Amniotic epithelial cell (primary cell): ENCODE results near the gene ANKRD44.

Experiments
- DNase-seq: peaks from one replicate; pipeline ENCODE4 v3.0.0-alpha.2; 2010; ENCODE audit warnings: low read depth

Gene ANKRD44

DNA sequence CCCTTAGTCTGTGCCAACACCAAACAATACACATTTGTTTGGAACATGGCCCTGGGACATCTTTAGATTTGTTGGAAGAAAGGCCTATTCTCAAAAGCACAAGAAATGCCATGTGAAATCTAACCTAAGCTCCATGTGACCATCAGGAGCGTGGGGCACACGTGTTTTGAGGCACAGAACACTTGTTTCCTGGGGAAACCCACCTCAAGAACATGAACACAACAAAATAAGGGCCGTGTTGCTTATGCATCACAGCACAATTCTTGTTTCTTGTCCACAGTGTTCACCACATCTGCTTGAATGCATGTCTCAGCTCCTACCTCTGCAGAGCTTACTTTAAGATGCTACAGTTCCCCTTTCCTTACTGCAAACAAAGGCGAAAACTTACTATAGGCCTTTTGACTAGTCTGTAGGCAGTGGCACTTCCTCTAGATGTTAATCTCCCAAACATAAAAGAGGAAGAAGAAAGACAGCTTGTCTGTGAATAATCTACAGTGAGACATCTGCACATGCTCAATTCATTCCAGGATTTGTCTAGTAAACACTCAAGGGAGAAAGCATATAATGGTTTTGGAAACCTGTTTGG is 165.0 kb downstream of the ANKRD44 start:
- DNase-seq: no peak

DNA sequence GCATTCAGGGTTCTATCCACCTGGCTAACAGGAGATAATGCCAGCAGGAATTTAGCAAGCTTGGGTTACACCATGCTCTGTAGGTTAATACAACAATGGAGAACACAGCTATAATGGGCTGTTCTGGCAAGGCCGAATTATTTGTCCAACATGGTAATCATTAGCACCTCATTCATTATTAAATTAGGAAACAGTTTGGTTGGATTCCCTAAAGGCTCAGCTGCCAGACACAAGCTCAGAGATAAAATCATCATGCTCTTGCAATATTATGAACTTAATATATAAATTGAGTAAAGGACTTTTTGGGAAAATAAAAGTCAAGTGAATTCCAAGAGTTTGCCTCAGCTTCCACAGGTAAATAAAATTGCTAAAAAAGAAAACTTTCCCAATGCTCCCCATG is 166.4 kb downstream of the ANKRD44 start:
- no peak for DNase-seq

- DNase-seq: no peak
Observed at GRCh38 chr2:197141702-197142473, 168.7 kb downstream of the ANKRD44 start.

GRCh38 chr2:197140045-197140444 is 170.5 kb downstream of the ANKRD44 start:
- no peak for DNase-seq

DNA sequence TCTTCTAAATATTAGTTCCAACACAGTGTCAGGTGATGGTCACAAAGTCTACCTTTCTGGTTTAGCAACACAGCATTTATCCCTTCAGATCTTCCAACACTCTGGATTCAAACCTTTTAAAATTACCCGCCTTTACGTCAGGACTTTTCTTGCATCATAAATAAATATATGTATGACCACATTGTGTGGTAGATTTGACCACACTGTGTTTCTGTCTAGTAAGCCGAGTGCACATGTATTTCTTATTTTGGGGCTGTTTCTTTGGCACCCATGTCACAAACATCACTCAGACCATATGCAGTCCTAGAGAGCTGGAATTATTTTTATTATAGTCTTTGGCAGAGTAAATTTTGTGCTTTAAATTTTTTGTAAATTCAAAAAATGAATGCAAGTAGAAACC is 172.1 kb downstream of the ANKRD44 start:
- DNase-seq: no peak

- DNase-seq: no peak
Observed at GRCh38 chr2:197137826-197138477, 172.6 kb downstream of the ANKRD44 start.

DNA sequence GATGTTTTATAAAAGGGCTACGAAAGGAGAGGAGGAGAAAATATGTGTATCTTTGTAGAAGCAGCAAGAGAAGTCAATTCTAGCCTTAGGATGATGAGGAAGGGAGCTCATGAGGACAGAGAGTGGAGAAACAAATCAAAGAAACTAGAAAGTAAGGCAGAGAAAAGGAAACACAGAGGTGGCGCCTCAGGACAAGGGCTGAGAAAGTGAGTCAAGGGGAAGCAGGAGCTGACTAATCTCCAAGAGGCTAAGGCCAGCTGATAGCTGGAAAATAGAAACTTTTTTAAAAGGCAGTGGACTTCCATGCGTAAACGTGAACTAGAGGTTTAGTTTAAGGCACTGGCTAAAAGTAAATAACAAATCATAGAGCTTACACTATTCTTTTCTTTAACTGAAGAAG is 173.3 kb downstream of the ANKRD44 start:
- DNase-seq: peak; percentile 48

GRCh38 chr2:197136452-197136851 is 174.1 kb downstream of the ANKRD44 start:
- DNase-seq: no peak

DNA sequence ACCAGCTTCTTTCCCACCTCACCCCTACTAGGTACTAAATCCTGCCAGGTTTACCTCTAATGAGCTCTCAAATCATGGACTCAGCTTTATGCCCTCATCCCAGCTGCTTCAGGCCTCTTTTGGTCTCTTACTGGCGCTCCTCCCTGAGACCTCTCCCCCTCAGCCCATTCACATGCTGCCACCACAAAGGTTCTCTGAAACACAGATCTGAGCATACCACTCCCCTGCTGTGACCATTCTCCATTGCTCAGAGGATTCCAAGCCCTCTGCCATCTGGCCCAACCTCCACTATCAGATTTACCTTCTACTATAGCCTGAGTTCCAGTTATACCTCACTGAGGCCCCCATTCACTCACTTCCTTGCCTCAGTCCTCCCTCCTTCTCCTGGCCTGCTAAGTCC is 174.8 kb downstream of the ANKRD44 start:
- no peak for DNase-seq

DNA sequence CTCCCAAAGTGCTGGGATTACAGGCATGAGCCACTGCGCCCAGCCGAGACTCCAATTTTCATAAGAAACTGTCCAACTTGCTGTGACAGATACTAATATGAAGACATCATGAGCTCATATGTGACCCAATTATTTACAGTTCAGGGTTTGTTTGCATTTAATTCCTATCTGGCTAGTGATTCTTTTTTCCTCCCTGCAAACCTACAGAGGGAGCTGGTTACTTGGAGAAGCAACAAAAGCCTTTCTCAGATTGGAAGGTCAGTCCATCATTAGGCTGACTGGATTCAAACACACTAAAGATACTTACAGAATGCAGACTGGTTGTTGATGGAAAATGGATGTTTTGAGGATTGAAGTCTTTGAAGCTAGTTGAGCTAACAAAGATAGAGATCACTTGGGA is 176.4 kb downstream of the ANKRD44 start:
- DNase-seq: no peak

- no peak for DNase-seq
Observed at GRCh38 chr2:197131558-197131855, 179.1 kb downstream of the ANKRD44 start.

DNA sequence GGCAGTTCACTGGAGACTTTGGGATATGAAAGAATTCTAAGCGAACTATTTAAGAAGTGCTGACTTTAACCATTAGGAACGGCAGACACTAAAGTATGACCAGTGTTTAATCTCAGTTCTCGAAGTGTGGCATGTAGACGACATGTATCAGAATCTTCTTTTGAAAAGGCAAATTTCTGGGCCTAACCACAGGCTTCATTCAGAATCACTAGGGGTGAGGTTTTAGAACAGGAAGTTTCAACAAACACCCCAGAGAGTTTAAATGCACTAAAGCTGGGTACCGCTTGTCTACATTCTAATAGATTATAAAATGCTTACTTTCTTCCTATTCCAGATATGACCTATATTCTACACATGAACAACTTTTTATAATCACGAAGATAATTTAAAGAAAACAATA is 180.3 kb downstream of the ANKRD44 start:
- DNase-seq: no peak

GRCh38 chr2:197128897-197129296 is 181.7 kb downstream of the ANKRD44 start:
- DNase-seq: peak; percentile 51

DNA sequence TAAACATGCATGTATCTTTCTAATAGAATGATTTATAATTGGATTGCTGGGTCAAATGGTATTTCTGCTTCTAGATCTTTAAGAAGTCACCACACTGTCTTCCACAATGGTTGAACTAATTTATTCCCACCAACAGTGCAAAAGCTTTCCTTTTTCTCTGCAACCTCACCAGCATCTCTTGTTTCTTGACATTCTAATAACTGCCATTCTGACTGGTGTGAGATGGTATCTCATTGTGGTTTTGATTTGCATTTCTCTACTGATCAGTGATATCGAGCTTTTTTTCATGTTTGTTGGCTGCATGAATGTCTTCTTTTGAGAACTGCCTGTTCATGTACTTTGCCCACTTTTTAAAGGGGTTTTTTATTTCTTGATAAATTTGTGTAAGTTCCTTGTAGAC is 182.5 kb downstream of the ANKRD44 start:
- no peak for DNase-seq

GRCh38 chr2:197126630-197127352 is 183.8 kb downstream of the ANKRD44 start:
- no peak for DNase-seq

GRCh38 chr2:197124639-197125390 is 185.8 kb downstream of the ANKRD44 start:
- DNase-seq: peak; percentile 48

DNA sequence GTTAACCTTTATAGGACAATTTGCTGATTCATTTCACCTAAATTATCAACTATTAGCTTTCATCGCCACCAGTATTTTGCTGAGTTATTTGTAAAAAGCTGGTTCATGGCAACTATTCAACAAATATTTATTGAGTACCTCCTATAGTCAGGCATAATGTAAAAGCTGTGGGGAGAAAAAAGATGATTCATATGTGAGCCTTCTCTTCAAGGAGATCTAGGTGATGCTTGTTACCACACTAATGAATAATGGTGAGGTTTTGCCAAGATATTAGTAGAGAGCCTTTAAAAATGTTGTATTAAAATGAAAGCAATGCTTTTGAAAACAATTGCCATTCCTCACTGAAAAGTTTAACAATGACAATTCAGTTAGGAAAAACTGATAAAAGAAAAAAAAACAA is 187.8 kb downstream of the ANKRD44 start:
- peak; percentile 52 for DNase-seq

GRCh38 chr2:197121756-197122385 is 188.7 kb downstream of the ANKRD44 start:
- peak; percentile 75 for DNase-seq

- no peak for DNase-seq
Observed at GRCh38 chr2:197121255-197121654, 189.3 kb downstream of the ANKRD44 start.

DNA sequence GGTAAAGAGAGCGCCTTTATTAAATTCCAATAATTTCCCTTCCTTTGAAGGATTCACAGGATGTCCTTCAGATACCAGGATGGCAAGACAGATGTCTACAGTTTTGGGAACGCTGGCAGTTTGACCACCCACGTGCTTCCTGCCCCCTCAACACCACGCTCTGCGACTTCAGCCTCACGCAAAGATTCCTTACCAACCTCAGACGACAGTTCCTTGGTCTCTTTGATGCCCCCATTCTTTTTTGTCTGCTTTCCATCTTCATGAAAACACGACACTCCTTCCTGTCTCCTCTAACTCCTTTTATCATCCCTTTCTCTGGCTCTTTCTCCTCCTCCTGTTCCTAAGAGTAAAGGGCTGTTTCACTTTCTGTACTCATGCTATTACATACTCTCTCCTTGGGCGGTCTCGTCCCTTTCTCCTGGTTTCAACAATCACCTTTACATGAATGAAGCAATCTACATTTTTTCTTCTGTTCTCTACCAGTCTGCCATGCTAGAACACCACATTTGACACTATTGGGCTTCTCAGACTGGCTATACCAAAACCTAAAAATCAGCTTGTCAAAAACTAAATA is 194.2 kb downstream of the ANKRD44 start:
- DNase-seq: no peak

DNA sequence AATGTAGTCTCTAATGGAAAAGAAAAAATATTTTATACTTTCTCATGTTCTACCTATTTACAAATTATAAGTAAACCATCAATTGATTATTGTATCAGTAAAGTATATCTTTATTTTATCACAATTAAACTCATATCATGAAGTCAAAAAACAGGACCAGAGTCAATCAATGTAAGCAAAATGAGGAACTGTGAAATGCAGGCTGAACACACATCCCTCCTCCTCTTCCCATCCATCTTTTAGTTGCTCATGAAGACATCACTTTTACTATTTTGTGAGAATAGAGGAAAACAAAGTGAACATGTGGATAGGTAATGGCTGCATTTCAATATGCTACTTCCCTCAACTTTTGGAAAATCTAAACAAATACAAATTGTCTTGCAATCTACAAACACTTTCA is 195.3 kb downstream of the ANKRD44 start:
- DNase-seq: no peak
